ENCODE results near the gene CPT2. TPM values are rescaled to one million over a fixed set of nuclear protein-coding genes. Genes with fewer than 3 reads are reported as not detected.

The CPT2 gene
- total RNA-seq, 1 donor from 2014 or later: 14.1 TPM

- H3K36me3 ChIP-seq (ENCODE audit: control insufficient read depth, insufficient read depth, low read length): no peaks in the 10 kb centered on the region
Measured at GRCh38 chr1:53163291-53163768, 33.3 kb upstream of the CPT2 start.

DNA sequence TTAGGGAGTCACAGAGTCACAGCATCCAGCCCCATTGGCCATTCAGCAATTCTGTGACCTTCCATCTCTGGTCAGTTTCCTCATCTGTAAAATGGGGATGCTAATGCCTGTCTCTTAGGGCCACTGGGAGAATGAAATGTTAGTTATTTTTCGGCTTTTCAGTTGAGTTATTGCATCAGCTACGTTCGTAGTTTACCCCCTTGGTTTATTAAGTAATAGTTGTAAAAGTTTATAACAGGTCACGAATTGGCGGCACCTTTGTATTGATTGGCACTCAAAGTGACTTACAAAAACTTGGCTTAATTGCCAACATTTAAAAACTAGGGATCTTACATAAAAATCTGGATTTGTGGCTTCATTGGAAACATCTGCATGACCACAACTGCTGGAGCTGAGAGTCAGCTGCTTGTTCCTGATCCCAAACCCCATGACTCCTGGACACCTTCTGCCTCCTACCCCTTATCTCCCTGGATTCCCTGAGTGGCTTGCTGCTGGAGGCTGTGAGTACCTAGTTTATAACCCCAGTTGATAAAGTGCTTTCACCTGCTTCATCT lies 31.1 kb upstream of the CPT2 start:
- Histone ChIP-seq H3K4me3 (ENCODE audit: low read depth, low read length) (no peak overlapping the region), H3K27me3 (ENCODE audit: control insufficient read depth, insufficient read depth, low read length) (no peaks in the 10 kb centered on the region), H3K36me3 (ENCODE audit: control insufficient read depth, insufficient read depth, low read length) (no peaks in the 10 kb centered on the region)
- no peak for DNase-seq (ENCODE audit: low read depth)
- TF ChIP-seq, protein P1, sequence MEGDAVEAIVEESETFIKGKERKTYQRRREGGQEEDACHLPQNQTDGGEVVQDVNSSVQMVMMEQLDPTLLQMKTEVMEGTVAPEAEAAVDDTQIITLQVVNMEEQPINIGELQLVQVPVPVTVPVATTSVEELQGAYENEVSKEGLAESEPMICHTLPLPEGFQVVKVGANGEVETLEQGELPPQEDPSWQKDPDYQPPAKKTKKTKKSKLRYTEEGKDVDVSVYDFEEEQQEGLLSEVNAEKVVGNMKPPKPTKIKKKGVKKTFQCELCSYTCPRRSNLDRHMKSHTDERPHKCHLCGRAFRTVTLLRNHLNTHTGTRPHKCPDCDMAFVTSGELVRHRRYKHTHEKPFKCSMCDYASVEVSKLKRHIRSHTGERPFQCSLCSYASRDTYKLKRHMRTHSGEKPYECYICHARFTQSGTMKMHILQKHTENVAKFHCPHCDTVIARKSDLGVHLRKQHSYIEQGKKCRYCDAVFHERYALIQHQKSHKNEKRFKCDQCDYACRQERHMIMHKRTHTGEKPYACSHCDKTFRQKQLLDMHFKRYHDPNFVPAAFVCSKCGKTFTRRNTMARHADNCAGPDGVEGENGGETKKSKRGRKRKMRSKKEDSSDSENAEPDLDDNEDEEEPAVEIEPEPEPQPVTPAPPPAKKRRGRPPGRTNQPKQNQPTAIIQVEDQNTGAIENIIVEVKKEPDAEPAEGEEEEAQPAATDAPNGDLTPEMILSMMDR (IDR thresholded peaks at IDR 0.05; ENCODE audit: insufficient read depth, low read length, poor library complexity, severe bottlenecking): no peak

More at GRCh38 chr1:53163291-53163768, 33.3 kb upstream of the CPT2 start:
- TF ChIP-seq, protein P1 (IDR thresholded peaks at IDR 0.05; ENCODE audit: insufficient read depth, low read length, poor library complexity, severe bottlenecking): no peak
- H3K27me3 ChIP-seq (ENCODE audit: control insufficient read depth, insufficient read depth, low read length): no peaks in the 10 kb centered on the region
- no peak overlapping the region for H3K4me3 ChIP-seq (ENCODE audit: low read depth, low read length)
- no peak for DNase-seq (ENCODE audit: low read depth)

DNA sequence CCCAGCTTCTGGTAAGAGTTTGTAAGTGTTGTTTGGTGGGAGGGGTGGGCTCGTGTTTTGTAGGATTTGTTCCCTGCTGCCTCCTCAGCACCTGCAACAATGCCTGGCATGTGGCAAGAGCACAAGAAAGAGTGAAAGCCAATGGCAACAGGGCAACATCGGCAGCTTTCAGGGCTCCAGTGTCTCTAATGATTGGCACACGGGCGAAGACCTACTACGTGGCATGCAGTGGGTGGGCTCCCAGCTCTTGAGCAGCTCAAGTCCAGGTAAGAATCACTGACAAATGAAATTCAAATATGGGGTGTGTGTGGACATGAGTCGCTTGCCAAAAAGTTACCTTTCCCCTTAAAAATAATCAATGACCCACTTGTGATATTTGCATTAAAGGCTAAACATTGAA lies 30.3 kb upstream of the CPT2 start:
- Histone ChIP-seq H3K4me3 (ENCODE audit: low read depth, low read length) (no peak overlapping the region), H3K36me3 (ENCODE audit: control insufficient read depth, insufficient read depth, low read length) (no peaks in the 10 kb centered on the region), H3K27me3 (ENCODE audit: control insufficient read depth, insufficient read depth, low read length) (no peaks in the 10 kb centered on the region)
- no peak for DNase-seq (ENCODE audit: low read depth)
- TF ChIP-seq, protein P1 (IDR thresholded peaks at IDR 0.05; ENCODE audit: insufficient read depth, low read length, poor library complexity, severe bottlenecking): no peak

GRCh38 chr1:53166912-53167311 lies 29.7 kb upstream of the CPT2 start:
- Histone ChIP-seq H3K4me3 (ENCODE audit: low read depth, low read length) (no peak overlapping the region), H3K27me3 (ENCODE audit: control insufficient read depth, insufficient read depth, low read length) (no peaks in the 10 kb centered on the region), H3K36me3 (ENCODE audit: control insufficient read depth, insufficient read depth, low read length) (no peaks in the 10 kb centered on the region)
- no peak for DNase-seq (ENCODE audit: low read depth)
- TF ChIP-seq, protein P1 (IDR thresholded peaks at IDR 0.05; ENCODE audit: insufficient read depth, low read length, poor library complexity, severe bottlenecking): no peak

DNA sequence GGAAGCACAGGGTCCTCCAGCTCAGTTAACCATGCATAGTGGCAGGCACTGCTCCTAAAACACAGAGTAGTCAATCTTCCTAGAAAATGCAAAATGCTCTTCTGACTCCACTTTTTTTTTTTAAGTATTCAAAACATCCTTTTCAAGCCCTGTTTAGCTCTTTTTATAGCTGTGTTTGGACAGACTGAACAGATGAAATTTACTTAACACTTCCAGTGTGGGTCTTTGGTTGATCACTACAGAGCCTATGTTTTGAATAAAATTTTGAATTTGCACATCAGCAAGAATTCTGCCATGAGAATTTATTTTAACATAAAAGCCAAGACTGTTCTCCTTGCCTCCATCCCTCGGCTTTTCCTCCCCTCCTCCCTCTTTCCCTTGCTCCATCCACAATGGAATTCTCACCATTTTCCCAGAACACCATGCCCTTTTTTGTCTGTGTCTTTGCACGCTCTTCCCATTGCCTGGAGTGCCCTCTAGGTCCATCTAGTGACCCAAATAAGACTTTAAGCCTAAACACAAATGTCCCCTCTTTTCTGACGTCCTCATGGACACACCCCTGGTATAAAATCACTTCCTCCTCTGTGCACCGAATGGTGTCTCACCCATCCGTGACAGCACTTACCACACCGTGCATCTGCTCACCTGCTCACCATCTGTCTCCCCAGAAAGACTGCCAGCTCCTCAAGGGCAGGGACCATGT lies 24.0 kb upstream of the CPT2 start:
- no peak for DNase-seq (ENCODE audit: low read depth)
- Histone ChIP-seq H3K27me3 (ENCODE audit: control insufficient read depth, insufficient read depth, low read length) (no peaks in the 10 kb centered on the region), H3K4me3 (ENCODE audit: low read depth, low read length) (no peak overlapping the region), H3K36me3 (ENCODE audit: control insufficient read depth, insufficient read depth, low read length) (no peaks in the 10 kb centered on the region)
- TF ChIP-seq, protein P1 (IDR thresholded peaks at IDR 0.05; ENCODE audit: insufficient read depth, low read length, poor library complexity, severe bottlenecking): no peak

Measured in kidney epithelial cell (primary cell).